ENCODE results near the gene KIF12.
A peak's percentile ranks its signal among the peaks of the same experiment; 100 is the strongest.

Gene KIF12

GRCh38 chr9:114049441-114050225 is 49.5 kb downstream of the KIF12 start:
- no peak overlapping the region for H2BK15ac ChIP-seq (replicated peaks; ENCODE audit: low read depth)
- no peaks in the 10 kb centered on the region for H3K4me1 ChIP-seq (ENCODE audit: control insufficient read depth, low read depth, low read length)
- no peak overlapping the region for H3K23ac ChIP-seq (ENCODE audit: low read length)
- DNase-seq, result no peak
- H3K9ac ChIP-seq (ENCODE audit: low read length), result no peak overlapping the region
- no peak overlapping the region for H3K27ac ChIP-seq (ENCODE audit: low read depth, low read length)
- H3K27me3 ChIP-seq (ENCODE audit: insufficient read depth, low read length, poor library complexity), result no peaks in the 10 kb centered on the region
- H2BK120ac ChIP-seq (ENCODE audit: low read depth, low read length), result no peak overlapping the region
- no peaks in the 10 kb centered on the region for H3K79me1 ChIP-seq (ENCODE audit: low read length)
- H3K4me2 ChIP-seq (ENCODE audit: low read length), result no peak overlapping the region
- no peak overlapping the region for H3K4ac ChIP-seq (ENCODE audit: low read depth, low read length)
- no peak overlapping the region for H3K56ac ChIP-seq (ENCODE audit: low read length)
- H3K18ac ChIP-seq (ENCODE audit: low read length), result no peak overlapping the region
- no CpG with 5 or more reads among the region's 40 CpGs for WGBS (ENCODE audit: extremely low coverage, insufficient coverage, low lambda C conversion rate)
- H3K79me2 ChIP-seq (ENCODE audit: control insufficient read depth, insufficient read depth, low read length), result no peaks in the 10 kb centered on the region
- no peak overlapping the region for H4K8ac ChIP-seq (ENCODE audit: low read depth, low read length)
- H3K4me3 ChIP-seq (ENCODE audit: low read length), result no peak overlapping the region
- peaks cover 5% of the 10 kb centered on the region for H3K36me3 ChIP-seq (ENCODE audit: control insufficient read depth, insufficient read depth, low read length)
- no peak overlapping the region for H4K5ac ChIP-seq (ENCODE audit: low read length)
- H2AK5ac ChIP-seq (ENCODE audit: low read length), result no peak overlapping the region
- H2BK5ac ChIP-seq (ENCODE audit: low read length), result no peak overlapping the region

- no peak overlapping the region for H2AK5ac ChIP-seq (ENCODE audit: low read length)
- no peak overlapping the region for H3K4ac ChIP-seq (ENCODE audit: low read depth, low read length)
- no peaks in the 10 kb centered on the region for H3K79me2 ChIP-seq (ENCODE audit: control insufficient read depth, insufficient read depth, low read length)
- no peak overlapping the region for H3K4me2 ChIP-seq (ENCODE audit: low read length)
- no peak overlapping the region for H3K18ac ChIP-seq (ENCODE audit: low read length)
- no peak overlapping the region for H2BK5ac ChIP-seq (ENCODE audit: low read length)
- H4K8ac ChIP-seq (ENCODE audit: low read depth, low read length), result no peak overlapping the region
- no peaks in the 10 kb centered on the region for H3K79me1 ChIP-seq (ENCODE audit: low read length)
- H3K4me1 ChIP-seq (ENCODE audit: control insufficient read depth, low read depth, low read length), result no peaks in the 10 kb centered on the region
- no peak overlapping the region for H2BK15ac ChIP-seq (replicated peaks; ENCODE audit: low read depth)
- no peak overlapping the region for H3K56ac ChIP-seq (ENCODE audit: low read length)
- no peak overlapping the region for H2BK120ac ChIP-seq (ENCODE audit: low read depth, low read length)
- no peak overlapping the region for H3K4me3 ChIP-seq (ENCODE audit: low read length)
- H3K27ac ChIP-seq (ENCODE audit: low read depth, low read length), result no peak overlapping the region
- no peaks in the 10 kb centered on the region for H3K27me3 ChIP-seq (ENCODE audit: insufficient read depth, low read length, poor library complexity)
- H3K23ac ChIP-seq (ENCODE audit: low read length), result no peak overlapping the region
- no peak for DNase-seq
- peaks cover 5% of the 10 kb centered on the region for H3K36me3 ChIP-seq (ENCODE audit: control insufficient read depth, insufficient read depth, low read length)
- H4K5ac ChIP-seq (ENCODE audit: low read length), result no peak overlapping the region
- no peak overlapping the region for H3K9ac ChIP-seq (ENCODE audit: low read length)
- WGBS (ENCODE audit: extremely low coverage, insufficient coverage, low lambda C conversion rate), result no CpG with 5 or more reads among the region's 44 CpGs
Observed at GRCh38 chr9:114048533-114049415, 50.3 kb downstream of the KIF12 start.

GRCh38 chr9:114047717-114048116 is 51.4 kb downstream of the KIF12 start:
- DNase-seq, result peak; percentile 66
- no peak overlapping the region for H3K18ac ChIP-seq (ENCODE audit: low read length)
- no peak overlapping the region for H3K9ac ChIP-seq (ENCODE audit: low read length)

GRCh38 chr9:114046875-114047274 is 52.2 kb downstream of the KIF12 start:
- Histone ChIP-seq H2BK5ac (ENCODE audit: low read length) (no peak overlapping the region), H4K5ac (ENCODE audit: low read length) (no peak overlapping the region), H2BK15ac (replicated peaks; ENCODE audit: low read depth) (no peak overlapping the region), H3K4me1 (ENCODE audit: control insufficient read depth, low read depth, low read length) (no peaks in the 10 kb centered on the region), H3K79me1 (ENCODE audit: low read length) (no peaks in the 10 kb centered on the region), H2AK5ac (ENCODE audit: low read length) (no peak overlapping the region), H2BK120ac (ENCODE audit: low read depth, low read length) (no peak overlapping the region), H3K23ac (ENCODE audit: low read length) (no peak overlapping the region), H3K4me2 (ENCODE audit: low read length) (no peak overlapping the region), H3K18ac (ENCODE audit: low read length) (no peak overlapping the region), H3K36me3 (ENCODE audit: control insufficient read depth, insufficient read depth, low read length) (peaks cover 4% of the 10 kb centered on the region), H4K8ac (ENCODE audit: low read depth, low read length) (no peak overlapping the region), H3K56ac (ENCODE audit: low read length) (no peak overlapping the region), H3K27me3 (ENCODE audit: insufficient read depth, low read length, poor library complexity) (no peaks in the 10 kb centered on the region), H3K79me2 (ENCODE audit: control insufficient read depth, insufficient read depth, low read length) (no peaks in the 10 kb centered on the region), H3K27ac (ENCODE audit: low read depth, low read length) (no peak overlapping the region), H3K9ac (ENCODE audit: low read length) (no peak overlapping the region), H3K4me3 (ENCODE audit: low read length) (no peak overlapping the region), H3K4ac (ENCODE audit: low read depth, low read length) (no peak overlapping the region)
- WGBS (ENCODE audit: extremely low coverage, insufficient coverage, low lambda C conversion rate), result no CpG with 5 or more reads among the region's 1 CpG
- DNase-seq, result no peak

More at GRCh38 chr9:114047717-114048116, 51.4 kb downstream of the KIF12 start:
- peaks cover 5% of the 10 kb centered on the region for H3K36me3 ChIP-seq (ENCODE audit: control insufficient read depth, insufficient read depth, low read length)
- H4K5ac ChIP-seq (ENCODE audit: low read length), result no peak overlapping the region
- no peak overlapping the region for H3K27ac ChIP-seq (ENCODE audit: low read depth, low read length)
- no CpG with 5 or more reads among the region's 3 CpGs for WGBS (ENCODE audit: extremely low coverage, insufficient coverage, low lambda C conversion rate)
- H2BK120ac ChIP-seq (ENCODE audit: low read depth, low read length), result no peak overlapping the region
- H3K27me3 ChIP-seq (ENCODE audit: insufficient read depth, low read length, poor library complexity), result no peaks in the 10 kb centered on the region
- no peak overlapping the region for H3K4me3 ChIP-seq (ENCODE audit: low read length)
- no peak overlapping the region for H2BK15ac ChIP-seq (replicated peaks; ENCODE audit: low read depth)
- H2AK5ac ChIP-seq (ENCODE audit: low read length), result no peak overlapping the region
- no peaks in the 10 kb centered on the region for H3K79me2 ChIP-seq (ENCODE audit: control insufficient read depth, insufficient read depth, low read length)
- H3K4me1 ChIP-seq (ENCODE audit: control insufficient read depth, low read depth, low read length), result no peaks in the 10 kb centered on the region
- no peak overlapping the region for H3K4me2 ChIP-seq (ENCODE audit: low read length)
- H4K8ac ChIP-seq (ENCODE audit: low read depth, low read length), result no peak overlapping the region
- H3K56ac ChIP-seq (ENCODE audit: low read length), result no peak overlapping the region
- no peak overlapping the region for H2BK5ac ChIP-seq (ENCODE audit: low read length)
- H3K4ac ChIP-seq (ENCODE audit: low read depth, low read length), result no peak overlapping the region
- no peaks in the 10 kb centered on the region for H3K79me1 ChIP-seq (ENCODE audit: low read length)
- no peak overlapping the region for H3K23ac ChIP-seq (ENCODE audit: low read length)

- peaks cover 4% of the 10 kb centered on the region for H3K36me3 ChIP-seq (ENCODE audit: control insufficient read depth, insufficient read depth, low read length)
- no peaks in the 10 kb centered on the region for H3K27me3 ChIP-seq (ENCODE audit: insufficient read depth, low read length, poor library complexity)
- H3K79me2 ChIP-seq (ENCODE audit: control insufficient read depth, insufficient read depth, low read length), result no peaks in the 10 kb centered on the region
- H3K18ac ChIP-seq (ENCODE audit: low read length), result no peak overlapping the region
- no peak overlapping the region for H3K9ac ChIP-seq (ENCODE audit: low read length)
- no peak for DNase-seq
- no peak overlapping the region for H3K4ac ChIP-seq (ENCODE audit: low read depth, low read length)
- no peak overlapping the region for H3K56ac ChIP-seq (ENCODE audit: low read length)
- H3K4me3 ChIP-seq (ENCODE audit: low read length), result no peak overlapping the region
- H4K5ac ChIP-seq (ENCODE audit: low read length), result no peak overlapping the region
- no peak overlapping the region for H2BK5ac ChIP-seq (ENCODE audit: low read length)
- no peaks in the 10 kb centered on the region for H3K79me1 ChIP-seq (ENCODE audit: low read length)
- H3K4me2 ChIP-seq (ENCODE audit: low read length), result no peak overlapping the region
- WGBS (ENCODE audit: extremely low coverage, insufficient coverage, low lambda C conversion rate), result no CpG with 5 or more reads among the region's 4 CpGs
- no peaks in the 10 kb centered on the region for H3K4me1 ChIP-seq (ENCODE audit: control insufficient read depth, low read depth, low read length)
- H4K8ac ChIP-seq (ENCODE audit: low read depth, low read length), result no peak overlapping the region
- no peak overlapping the region for H3K23ac ChIP-seq (ENCODE audit: low read length)
- no peak overlapping the region for H2AK5ac ChIP-seq (ENCODE audit: low read length)
- H2BK15ac ChIP-seq (replicated peaks; ENCODE audit: low read depth), result no peak overlapping the region
- H3K27ac ChIP-seq (ENCODE audit: low read depth, low read length), result no peak overlapping the region
- H2BK120ac ChIP-seq (ENCODE audit: low read depth, low read length), result no peak overlapping the region
Observed at GRCh38 chr9:114046237-114046755, 52.8 kb downstream of the KIF12 start.

All from mesendoderm (in vitro differentiated cells).